CD4-positive, alpha-beta T cell treated with Interleukin-15 for 4 hours (primary cell): Measurements from ENCODE around the gene EMP2.

Experiments
- DNase-seq: peaks from one replicate; pipeline ENCODE4 v3.0.0-alpha.2; 2020; ENCODE audit warnings: low spot score

Gene EMP2

GRCh38 chr16:10610499-10611184, 30.2 kb upstream of the EMP2 start:
- DNase-seq: no peak

DNA sequence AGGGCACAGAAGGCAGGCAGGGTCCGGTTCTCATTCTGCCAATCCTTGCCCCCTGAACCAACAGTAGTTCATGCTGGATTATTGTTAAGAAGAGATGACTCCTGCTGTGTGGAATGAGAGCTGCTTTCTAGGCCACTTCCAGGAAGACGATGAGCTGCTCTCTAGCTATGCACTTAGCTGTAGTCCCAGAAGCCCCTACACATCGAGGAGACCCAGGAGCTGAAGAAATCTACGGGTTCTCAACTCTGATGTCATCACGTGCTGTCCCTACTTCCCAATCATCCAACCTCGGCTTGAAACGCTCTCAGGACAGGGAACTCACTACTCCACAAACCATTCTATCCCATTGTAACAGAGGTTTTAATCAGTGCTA, 29.0 kb upstream of the EMP2 start:
- no peak for DNase-seq

DNA sequence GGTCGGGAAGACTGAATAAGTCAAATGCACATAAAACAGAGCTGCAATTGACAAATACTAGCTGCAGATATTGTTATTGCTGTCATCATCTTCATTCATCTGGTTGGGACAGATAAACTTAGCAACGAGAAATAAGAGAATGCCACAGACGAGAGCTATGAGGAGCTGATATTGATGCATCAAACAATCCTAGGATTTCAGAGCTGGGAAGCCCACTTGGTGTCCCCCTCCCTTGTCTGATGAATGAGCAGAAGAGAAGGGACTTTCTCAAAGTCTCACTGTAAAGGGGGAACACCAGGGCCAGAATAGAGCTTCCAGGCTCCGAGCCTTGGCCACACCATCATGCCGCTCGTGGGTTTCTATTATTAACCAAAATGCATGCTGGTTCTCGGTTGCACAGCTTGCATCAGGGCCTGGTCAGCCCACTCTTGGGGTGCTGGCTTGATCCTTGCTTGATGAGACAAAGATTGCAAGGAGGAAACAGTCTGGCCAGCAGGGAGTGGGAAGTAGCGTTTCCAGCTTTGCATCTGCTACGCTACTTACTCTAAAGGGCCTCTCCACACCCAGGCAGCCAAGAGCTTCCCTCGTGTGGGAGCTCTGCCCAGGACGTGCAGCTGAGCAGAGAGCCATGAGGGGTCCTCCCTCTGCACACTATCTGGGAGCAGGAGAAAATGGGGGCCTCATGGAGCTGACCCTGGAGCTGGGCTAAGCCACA, 28.4 kb upstream of the EMP2 start:
- DNase-seq: no peak

DNA sequence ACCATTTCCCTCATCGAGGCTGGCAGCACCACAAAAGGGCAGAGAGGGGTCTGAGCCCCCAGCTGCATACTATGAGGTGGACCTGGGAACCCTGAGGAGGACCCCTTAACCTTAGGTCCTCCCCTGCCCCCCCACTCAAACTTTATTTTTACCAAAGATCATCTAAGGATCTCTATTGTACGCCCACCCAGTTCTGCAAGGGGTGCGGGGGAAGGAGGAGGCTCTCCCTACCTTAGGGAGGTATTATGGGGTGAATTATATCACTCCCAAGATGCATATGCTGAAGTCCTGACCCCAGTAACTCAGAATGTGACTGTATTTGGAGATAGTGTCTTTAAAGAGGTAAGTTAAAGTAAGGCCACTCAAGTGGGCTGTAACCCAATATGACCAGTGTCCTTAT, 26.8 kb upstream of the EMP2 start:
- no peak for DNase-seq

DNA sequence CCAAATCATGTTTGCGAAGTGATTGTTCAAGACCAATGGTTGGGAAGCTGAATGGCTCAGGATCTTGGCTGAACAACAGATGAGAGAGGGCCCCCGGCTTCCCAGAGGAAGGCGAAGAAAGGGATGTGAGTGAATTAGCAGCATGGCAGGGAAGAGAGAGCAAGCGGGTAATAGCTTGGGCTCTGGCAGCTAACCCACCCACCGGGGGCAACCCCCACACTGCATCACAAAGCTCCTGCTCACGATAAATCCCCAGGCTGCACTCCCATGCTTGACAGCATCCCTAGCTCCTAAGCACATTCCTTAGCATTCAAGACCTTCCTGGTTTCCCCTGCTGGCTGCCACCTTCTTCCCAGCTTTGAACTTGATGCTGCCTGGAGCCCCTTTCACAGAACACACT, 26.2 kb upstream of the EMP2 start:
- DNase-seq: no peak

GRCh38 chr16:10605636-10606035, 25.2 kb upstream of the EMP2 start:
- DNase-seq: no peak

DNA sequence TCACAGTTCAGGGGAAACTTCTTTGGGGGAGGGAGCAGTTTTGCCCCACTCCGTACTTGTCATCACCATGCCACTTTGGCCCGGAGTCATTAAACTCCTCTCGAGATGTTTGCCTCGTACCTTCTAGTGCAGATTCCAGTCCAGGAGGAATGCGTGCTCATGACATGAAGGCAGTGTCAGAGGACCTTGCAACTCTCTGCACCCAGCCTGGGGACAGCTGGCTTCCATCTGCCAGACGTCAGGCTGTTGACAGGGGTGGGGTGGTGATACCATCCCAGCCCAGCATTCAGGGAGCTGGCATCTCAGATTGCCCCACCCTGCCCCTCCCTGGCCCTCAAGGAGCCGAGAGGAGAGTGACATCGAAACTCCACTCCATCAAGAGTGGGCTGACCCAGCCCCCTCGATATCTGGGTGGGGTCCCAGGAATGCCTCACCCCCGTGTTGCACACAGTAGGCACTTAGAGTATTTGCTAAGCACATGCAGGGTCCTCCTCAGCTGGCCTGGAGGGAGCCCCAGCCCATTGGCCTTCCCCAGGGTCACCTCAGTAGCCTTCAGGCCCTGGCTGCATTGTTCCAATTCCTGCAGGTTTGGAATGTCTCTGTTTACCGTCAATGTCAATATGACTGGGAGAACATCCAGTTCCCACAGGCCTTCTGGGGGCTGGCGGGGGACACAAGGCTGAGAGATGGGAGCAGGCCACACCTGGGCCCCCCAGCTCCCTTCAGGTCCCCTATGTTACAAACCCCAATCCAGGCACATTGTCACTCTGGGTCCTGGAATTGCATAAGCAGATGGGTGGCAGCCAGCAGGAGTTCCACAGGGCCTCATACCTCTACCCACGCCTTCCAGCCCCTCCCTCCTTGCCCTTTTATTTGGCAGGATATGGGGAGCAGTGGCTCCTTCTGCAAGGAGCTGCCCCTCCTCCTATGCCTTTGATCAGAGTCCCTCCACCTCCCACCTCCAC, 21.3 kb upstream of the EMP2 start:
- no peak for DNase-seq

DNA sequence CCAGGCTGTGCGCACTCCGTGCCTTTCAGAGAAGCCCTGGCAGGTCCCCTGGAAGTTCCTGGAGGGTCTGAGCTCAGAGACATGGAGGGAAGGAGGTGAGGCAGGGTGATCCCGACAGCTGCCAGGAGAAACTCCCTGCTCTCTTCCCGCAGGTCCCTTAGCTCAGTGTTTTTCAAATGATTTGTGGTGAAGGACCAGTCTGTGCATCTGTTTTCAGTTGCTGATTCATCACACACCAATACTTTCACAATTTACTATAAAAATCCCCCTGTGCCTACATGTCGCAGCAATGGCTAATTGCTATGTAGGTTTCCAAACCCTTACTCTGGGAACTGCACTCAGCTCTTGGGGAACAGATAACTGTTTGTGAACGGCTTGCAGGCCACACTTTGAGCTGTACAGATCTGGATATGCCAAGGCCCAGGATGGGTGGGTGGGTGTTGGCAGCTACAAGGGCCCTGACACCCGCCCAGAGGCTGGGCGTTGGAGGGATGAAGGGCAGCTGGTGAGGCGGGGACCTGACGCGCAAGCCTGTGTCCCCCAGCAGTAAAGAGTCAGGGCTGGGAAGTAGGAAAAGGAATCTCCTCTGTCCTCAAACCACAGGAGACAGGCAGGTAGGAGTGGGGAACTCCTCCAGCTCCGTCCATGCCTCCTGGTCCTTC, 20.5 kb upstream of the EMP2 start:
- DNase-seq: no peak

DNA sequence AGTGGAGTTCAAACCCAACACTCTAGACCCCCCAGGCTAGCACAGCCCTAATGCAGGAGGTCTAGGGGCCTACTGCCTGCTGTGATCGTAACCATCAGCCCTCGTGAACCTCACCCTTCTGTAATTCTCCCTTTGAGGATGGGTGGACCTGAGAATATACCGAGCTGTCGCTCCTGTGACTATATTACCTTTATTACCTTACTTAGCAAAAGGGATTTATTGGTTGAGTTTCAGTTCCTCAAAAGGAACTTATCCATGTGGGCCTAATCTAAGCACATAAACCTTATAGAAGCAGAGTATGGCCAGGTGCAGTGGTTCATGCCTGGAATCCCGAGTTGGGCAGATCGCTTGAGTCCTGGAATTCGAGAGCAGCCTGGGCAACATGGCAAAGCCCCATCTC, 19.2 kb upstream of the EMP2 start:
- DNase-seq: no peak

GRCh38 chr16:10598157-10598556, 17.8 kb upstream of the EMP2 start:
- DNase-seq: no peak

- DNase-seq: no peak
These were observed 16.8 kb upstream of the EMP2 start for GRCh38 chr16:10597187-10597601.

- DNase-seq: no peak
These were observed 14.0 kb upstream of the EMP2 start for GRCh38 chr16:10594312-10594950.

DNA sequence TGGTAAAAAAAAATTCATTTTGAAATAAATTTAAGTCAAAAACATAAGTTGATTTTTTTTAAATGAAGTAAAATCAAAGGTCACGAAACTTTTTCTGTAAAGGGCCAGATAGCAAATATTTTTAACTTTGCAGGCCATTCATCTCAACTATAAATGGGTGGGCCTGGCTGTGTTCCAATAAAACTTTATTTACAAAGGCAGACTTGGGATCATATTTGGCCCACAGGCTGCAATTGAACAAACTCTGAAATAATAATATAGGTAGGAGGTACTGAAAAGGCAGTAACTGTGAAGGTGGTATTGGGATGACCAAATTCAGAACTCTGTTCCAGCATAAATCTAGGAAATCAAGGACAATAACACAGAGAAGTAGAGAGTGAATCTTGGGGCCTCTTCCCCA, 12.2 kb upstream of the EMP2 start:
- no peak for DNase-seq

DNA sequence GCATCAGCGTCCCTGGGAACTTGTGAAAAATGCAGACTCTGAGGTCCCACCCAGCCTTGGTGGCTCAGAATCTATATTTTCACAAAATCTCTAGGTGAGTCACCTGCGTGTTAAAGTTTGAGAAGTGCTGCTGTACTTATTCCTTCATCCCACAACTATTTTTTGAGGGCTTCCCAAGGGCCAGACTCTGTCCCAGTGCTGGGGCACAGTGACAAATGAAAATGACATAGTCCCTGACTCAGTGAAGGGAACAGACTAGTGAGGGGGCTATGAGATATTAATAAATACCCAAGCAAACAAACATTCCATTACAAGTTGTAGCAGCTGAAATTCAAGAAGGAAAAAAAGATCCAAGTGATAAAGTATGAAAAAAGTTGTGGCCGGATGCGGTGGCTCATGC, 9.9 kb upstream of the EMP2 start:
- no peak for DNase-seq

- DNase-seq: no peak
These were observed 8.7 kb upstream of the EMP2 start for GRCh38 chr16:10589109-10589508.

GRCh38 chr16:10587622-10588021, 7.2 kb upstream of the EMP2 start:
- DNase-seq: no peak

- DNase-seq: no peak
These were observed 4.6 kb upstream of the EMP2 start for GRCh38 chr16:10584981-10585438.

DNA sequence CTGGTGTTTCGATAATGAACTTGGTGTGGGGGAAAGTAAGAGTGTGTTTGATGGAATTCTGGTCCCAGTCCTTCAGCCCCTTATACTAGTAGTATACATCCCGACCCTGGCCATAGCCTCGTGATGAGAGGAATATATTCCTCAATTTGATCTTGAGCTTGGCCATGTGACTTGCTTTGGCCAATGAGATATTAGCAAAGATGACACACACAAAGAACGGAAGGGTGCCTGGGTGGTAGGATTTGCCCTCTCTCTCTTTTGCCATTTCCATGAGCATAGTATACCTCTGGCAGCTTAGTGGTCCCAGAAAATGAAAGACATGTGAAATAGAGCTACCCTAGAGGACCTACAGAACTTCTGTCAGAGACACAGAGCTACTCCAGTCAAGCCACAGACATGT, 2.9 kb upstream of the EMP2 start:
- no peak for DNase-seq

DNA sequence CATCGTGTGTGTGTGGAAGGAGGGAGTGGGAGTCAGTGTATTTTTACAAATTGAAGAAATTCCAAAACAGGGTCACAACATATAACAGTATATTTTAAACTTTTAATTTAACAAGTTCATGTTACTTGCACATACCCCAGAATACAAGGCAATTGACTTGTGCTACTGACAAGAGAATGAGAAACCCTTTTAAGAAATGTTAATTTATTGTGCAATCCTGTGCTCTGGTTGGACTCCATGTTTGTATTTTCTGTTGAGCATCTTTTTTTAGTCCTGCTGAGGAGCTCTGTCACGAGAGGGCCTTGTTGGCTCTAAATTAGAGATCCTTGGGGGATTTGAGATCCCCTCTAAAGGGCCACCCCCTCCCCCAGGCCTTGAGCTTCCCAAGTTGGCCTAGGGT, 1.1 kb upstream of the EMP2 start:
- DNase-seq: no peak

- DNase-seq: no peak
These were observed 467 bp upstream of the EMP2 start for GRCh38 chr16:10580883-10581247.

GRCh38 chr16:10579575-10579964, 828 bp downstream of the EMP2 start:
- DNase-seq: no peak
